Calu3 (cell line): ENCODE data around the gene FBXO42. TPM values are rescaled to one million over a fixed set of nuclear protein-coding genes. Genes with fewer than 3 reads are reported as not detected.

Experiments
- BruUV-seq: library from RNA; stranded (reverse); fragments of 400-500 nt; replicated peaks from 2 replicates; lab custom pipeline; 2021; lab: Mats Ljungman, UMichigan
- CTCF ChIA-PET: fragments of 300-600 bp; sonication (Branson Sonifier 250); formaldehyde crosslinking; loops from one replicate; lab custom pipeline; 2022; ENCODE audit warnings: antibody characterized with exemption; lab: Charles Lee
- DNase-seq: peaks from one replicate; pipeline ENCODE4 v3.0.0; 2022
- H3K27ac Mint-ChIP-seq: one replicate; pipeline ENCODE4 v1.8.0; 2022; ENCODE audit warnings: mixed read lengths; ENCODE audit not compliant: unreplicated experiment
- H3K27me3 Mint-ChIP-seq: one replicate; pipeline ENCODE4 v1.8.0; 2022; ENCODE audit warnings: mixed read lengths; ENCODE audit not compliant: unreplicated experiment
- H3K36me3 Mint-ChIP-seq: one replicate; pipeline ENCODE4 v1.8.0; 2022; ENCODE audit warnings: mild to moderate bottlenecking, moderate library complexity, mixed read lengths; ENCODE audit not compliant: insufficient read depth, unreplicated experiment
- H3K4me1 Mint-ChIP-seq: one replicate; pipeline ENCODE4 v1.8.0; 2022; ENCODE audit warnings: mild to moderate bottlenecking, low read depth, mixed read lengths; ENCODE audit not compliant: unreplicated experiment
- H3K4me3 Mint-ChIP-seq: one replicate; pipeline ENCODE4 v1.8.0; 2022; ENCODE audit warnings: mild to moderate bottlenecking, low read depth, moderate library complexity, mixed read lengths; ENCODE audit not compliant: unreplicated experiment
- H3K9me3 Mint-ChIP-seq: one replicate; pipeline ENCODE4 v1.8.0; 2022; ENCODE audit warnings: low read depth, mixed read lengths; ENCODE audit not compliant: unreplicated experiment
- intact Hi-C: fragments of 100-400 bp; cut with micrococcal nuclease; formaldehyde crosslinking; loops from one replicate; pipeline ENCODE4 v1.10.0; 2022; ENCODE audit not compliant: unreplicated experiment
- total RNA-seq: library from RNA; stranded (reverse); gene quantifications from 2 replicates; pipeline ENCODE4 v1.2.3, GENCODE V29; 2022
- TF ChIP-seq, protein P1 (sequence below): fragments of 200-600 bp; IDR thresholded peaks from one replicate; pipeline ENCODE4 v1.8.0; 2022; ENCODE audit warnings: antibody characterized with exemption; ENCODE audit not compliant: unreplicated experiment

FBXO42 gene
- total RNA-seq, 1 experiment from 2014 or later: 10.6 TPM

DNA sequence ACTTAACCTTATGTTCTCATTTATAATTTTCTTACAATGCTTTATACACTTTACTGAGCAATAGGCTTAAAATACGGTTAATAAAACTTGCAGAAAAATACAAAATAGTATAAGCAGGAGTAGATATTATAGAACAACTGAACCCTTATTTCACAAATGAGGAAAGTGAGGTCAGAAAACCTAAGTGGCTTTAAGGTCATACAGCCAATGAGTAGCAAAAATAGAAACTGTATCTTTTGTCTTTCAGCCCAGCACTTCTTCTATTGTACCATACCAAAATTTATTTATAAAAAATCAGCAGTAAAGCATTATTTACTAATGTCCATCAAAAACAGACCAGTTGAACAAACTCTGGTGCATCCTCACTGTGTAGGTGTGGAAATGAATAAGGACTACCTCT is 11.6 kb downstream of the FBXO42 start:
- DNase-seq: no peak
- Mint-ChIP-seq H3K36me3 (no peaks in the 10 kb centered on the region), H3K4me3 (no peak overlapping the region), H3K4me1 (peaks cover 9% of the 10 kb centered on the region), H3K27ac (no peak overlapping the region), H3K9me3 (no peaks in the 10 kb centered on the region), H3K27me3 (no peaks in the 10 kb centered on the region)
- TF ChIP-seq, protein P1, sequence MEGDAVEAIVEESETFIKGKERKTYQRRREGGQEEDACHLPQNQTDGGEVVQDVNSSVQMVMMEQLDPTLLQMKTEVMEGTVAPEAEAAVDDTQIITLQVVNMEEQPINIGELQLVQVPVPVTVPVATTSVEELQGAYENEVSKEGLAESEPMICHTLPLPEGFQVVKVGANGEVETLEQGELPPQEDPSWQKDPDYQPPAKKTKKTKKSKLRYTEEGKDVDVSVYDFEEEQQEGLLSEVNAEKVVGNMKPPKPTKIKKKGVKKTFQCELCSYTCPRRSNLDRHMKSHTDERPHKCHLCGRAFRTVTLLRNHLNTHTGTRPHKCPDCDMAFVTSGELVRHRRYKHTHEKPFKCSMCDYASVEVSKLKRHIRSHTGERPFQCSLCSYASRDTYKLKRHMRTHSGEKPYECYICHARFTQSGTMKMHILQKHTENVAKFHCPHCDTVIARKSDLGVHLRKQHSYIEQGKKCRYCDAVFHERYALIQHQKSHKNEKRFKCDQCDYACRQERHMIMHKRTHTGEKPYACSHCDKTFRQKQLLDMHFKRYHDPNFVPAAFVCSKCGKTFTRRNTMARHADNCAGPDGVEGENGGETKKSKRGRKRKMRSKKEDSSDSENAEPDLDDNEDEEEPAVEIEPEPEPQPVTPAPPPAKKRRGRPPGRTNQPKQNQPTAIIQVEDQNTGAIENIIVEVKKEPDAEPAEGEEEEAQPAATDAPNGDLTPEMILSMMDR: no peak
- CTCF ChIA-PET: no interaction called here
- intact Hi-C loops: no loop called here
- BruUV-seq: no TSS peak

DNA sequence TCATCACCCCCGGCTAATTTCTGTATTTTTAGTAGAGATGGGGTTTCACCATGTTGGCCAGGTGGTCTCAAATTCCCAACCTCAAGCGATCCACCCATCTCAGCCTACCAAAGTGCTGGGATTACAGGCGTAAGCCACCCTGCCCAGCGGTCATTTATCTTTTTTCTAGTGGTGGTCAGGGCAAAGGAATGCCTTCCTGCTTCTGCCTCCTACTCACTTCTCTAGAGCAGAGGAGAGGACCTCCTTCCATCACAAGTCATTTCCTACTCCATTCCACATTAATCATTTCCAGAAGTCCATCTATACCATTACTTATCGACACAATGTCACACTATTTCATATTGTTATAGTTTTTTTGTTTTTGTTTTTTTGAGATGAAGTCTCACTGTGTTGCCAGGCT is 13.3 kb downstream of the FBXO42 start:
- CTCF ChIA-PET: no interaction called here

DNA sequence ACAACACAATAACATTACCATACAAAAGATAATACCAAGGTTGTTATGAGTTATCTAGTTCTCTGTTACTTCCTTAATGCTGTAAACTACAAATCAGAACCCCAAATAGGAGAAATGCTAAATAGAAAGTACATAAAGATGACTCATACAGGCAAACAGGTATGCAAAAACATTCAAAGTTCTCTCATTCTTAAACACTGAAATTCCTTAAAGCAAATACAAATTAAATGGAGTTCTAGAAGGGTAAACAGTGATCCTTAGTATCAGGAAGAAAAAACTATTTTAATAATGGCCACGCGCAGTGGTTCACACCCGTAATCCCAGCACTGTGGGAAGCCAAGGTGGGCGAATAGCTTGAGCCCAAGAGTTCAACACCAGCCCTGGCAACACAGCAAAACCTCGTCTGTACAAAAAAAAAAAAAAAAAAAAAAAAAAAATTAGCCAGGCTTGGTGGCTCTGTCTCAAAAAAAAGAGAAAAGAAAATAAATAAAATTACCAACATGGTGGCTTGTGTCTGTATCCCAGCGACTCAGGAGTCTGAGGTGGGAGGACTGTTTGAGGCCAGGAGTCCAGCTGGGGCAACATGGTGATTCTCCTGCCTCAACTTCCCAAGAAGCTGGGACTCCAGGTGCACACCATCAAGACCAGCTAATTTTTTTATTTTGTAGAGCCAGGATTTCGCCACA is 17.5 kb downstream of the FBXO42 start:
- BruUV-seq: no TSS peak
- Mint-ChIP-seq H3K36me3 (no peaks in the 10 kb centered on the region), H3K27me3 (no peaks in the 10 kb centered on the region), H3K9me3 (no peaks in the 10 kb centered on the region), H3K4me3 (no peak overlapping the region), H3K27ac (peak overlapping the region; percentile 69), H3K4me1 (peaks cover 16% of the 10 kb centered on the region)
- no peak for DNase-seq
- TF ChIP-seq, protein P1: no peak
- CTCF ChIA-PET: no interaction called here
- intact Hi-C loops: no loop called here

More for the DNA sequence above, 13.3 kb downstream of the FBXO42 start:
- Mint-ChIP-seq H3K4me1 (peaks cover 16% of the 10 kb centered on the region), H3K9me3 (no peaks in the 10 kb centered on the region), H3K27me3 (no peaks in the 10 kb centered on the region), H3K27ac (no peak overlapping the region), H3K36me3 (no peaks in the 10 kb centered on the region), H3K4me3 (no peak overlapping the region)
- no TSS peak for BruUV-seq
- intact Hi-C loops: no loop called here
- TF ChIP-seq, protein P1: no peak
- no peak for DNase-seq

DNA sequence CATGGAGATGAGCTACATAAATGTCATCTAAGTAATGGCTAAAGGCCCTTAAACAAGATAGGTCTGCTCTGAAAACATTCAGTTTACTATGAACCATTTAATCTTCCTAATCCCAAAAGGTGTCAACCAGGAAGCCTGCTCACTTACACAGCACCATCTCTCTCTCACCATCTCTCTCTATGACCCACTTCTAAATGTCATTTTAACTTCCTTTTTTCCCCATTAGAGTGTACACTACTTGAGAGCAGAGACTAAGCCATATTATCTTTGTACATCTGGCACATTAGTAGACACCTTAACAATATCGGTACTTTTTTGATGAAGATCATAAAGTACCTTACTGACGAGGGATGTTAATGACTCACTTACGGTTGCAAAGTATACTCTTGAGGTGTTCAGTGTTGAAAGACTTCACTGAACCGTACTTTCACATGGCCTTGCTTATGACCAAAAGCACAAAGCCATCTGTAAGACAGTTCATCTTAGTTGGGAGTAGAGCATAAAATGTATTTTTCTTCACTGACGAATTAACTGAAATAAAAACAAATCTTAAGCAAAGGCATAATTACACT is 25.4 kb downstream of the FBXO42 start:
- Mint-ChIP-seq H3K27ac (peak overlapping the region; percentile 40), H3K4me1 (peaks cover 7% of the 10 kb centered on the region), H3K27me3 (no peaks in the 10 kb centered on the region), H3K4me3 (no peak overlapping the region), H3K9me3 (no peaks in the 10 kb centered on the region), H3K36me3 (peaks cover 7% of the 10 kb centered on the region)
- TF ChIP-seq, protein P1: no peak
- no TSS peak for BruUV-seq
- intact Hi-C loops: no loop called here
- no peak for DNase-seq
- CTCF ChIA-PET: interaction anchor here (0.7 kb wide), 1 partner anchor 183 kb away, joined by 5 read pairs; no protein-coding TSS in a partner anchor
